C4-2B (cell line): ENCODE measurements around the gene NEB.

Experiments
- ZFX ChIP-seq: fragments of 450-650 bp; IDR thresholded peaks from 2 replicates; pipeline ENCODE4 v1.6.1; 2017
- TF ChIP-seq, protein P1 (sequence below): fragments of 450-650 bp; conservative IDR thresholded peaks from 2 replicates; pipeline ENCODE4 v1.5.1; 2017; ENCODE audit warnings: mild to moderate bottlenecking

DNA sequence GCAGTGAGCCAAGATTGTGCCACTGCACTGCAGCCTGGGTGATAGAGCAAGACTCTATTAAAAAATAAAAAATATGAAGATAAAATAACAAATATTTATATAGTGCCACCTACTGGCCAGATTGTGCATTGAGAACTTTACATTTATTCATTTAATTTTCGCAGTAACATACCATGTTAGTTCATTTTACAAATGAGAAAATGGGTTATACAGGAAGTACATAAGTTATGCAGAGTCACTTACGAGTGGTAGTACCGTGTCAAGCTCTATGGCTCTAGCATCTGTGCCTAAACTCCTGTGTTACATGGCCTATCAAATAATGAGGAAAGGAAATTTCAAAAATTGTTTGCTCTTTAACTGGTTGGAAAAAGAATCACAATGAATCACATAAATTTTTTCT lies 296.6 kb downstream of the NEB start:
- TF ChIP-seq, protein P1, sequence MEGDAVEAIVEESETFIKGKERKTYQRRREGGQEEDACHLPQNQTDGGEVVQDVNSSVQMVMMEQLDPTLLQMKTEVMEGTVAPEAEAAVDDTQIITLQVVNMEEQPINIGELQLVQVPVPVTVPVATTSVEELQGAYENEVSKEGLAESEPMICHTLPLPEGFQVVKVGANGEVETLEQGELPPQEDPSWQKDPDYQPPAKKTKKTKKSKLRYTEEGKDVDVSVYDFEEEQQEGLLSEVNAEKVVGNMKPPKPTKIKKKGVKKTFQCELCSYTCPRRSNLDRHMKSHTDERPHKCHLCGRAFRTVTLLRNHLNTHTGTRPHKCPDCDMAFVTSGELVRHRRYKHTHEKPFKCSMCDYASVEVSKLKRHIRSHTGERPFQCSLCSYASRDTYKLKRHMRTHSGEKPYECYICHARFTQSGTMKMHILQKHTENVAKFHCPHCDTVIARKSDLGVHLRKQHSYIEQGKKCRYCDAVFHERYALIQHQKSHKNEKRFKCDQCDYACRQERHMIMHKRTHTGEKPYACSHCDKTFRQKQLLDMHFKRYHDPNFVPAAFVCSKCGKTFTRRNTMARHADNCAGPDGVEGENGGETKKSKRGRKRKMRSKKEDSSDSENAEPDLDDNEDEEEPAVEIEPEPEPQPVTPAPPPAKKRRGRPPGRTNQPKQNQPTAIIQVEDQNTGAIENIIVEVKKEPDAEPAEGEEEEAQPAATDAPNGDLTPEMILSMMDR, result peak; percentile 68
- no peak for TF ChIP-seq ZFX
